ENCODE measurements around the gene VCL.
A peak's percentile ranks its signal among the peaks of the same experiment; 100 is the strongest.

The VCL gene

GRCh38 chr10:74151879-74152722 is 154.2 kb downstream of the VCL start:
- no peak for DNase-seq (ENCODE audit: low spot score)

DNA sequence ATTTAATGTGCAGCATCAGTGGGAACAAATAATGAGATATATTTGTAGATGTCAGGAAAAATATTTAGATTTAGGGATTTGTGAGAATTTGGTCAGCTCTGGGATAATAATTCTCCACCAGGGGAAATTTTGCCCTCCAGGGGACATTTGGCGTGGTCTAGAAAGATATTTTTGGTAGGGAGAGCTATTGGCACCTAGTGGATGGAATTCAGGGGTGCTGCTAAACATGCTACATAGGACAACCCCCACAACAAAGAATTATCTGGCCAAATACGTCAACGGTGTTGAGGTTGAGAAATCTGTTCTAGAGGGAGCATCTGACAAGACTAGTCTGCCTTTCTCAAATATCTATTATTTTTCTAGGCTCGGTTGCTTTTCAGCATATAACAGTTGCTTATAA is 155.2 kb downstream of the VCL start:
- peak; percentile 50 for DNase-seq (ENCODE audit: low spot score)

DNA sequence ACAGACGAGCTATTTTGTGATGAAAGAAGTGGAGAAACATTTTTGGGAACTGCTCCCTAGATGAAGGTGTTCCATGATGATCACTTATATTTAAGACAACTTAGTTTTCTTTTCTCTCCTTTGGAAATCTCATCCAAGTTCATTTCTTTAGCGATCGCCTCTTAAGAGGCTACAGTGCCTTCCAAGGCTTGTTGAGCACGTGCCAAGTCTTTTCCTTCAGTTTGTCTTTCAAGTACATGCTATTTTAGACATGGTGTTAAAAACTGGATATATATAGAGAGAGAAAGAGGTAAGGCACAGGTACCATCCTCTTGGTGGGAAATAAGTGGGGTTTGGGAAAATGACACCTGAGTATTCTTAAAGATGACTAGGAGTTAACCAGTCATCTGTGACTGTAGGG is 155.8 kb downstream of the VCL start:
- DNase-seq (ENCODE audit: low spot score), result no peak

DNA sequence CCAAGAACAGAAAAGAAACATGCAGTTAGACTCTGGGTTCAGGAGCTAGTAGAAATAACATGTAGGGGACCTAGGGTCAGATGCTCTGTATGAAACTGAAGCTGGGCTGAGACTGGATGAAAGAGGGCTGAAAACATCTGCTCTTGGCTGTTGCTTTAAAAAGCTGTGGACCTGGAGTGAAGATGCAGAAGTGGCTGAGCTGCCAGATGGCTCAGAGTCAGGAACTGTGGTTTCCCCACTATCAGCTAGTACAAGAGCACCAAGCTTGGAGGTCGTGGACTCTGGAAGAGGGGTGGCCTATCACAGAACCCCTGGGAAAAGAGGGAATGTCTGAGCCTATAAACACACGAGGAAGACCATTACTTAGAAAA is 159.0 kb downstream of the VCL start:
- peak; percentile 16 for DNase-seq (ENCODE audit: low spot score)

GRCh38 chr10:74160013-74160412 is 162.1 kb downstream of the VCL start:
- DNase-seq (ENCODE audit: low spot score), result no peak

GRCh38 chr10:74163319-74164068 is 165.6 kb downstream of the VCL start:
- DNase-seq (ENCODE audit: low spot score), result no peak

GRCh38 chr10:74164716-74165529 is 167.0 kb downstream of the VCL start:
- DNase-seq (ENCODE audit: low spot score), result no peak

DNA sequence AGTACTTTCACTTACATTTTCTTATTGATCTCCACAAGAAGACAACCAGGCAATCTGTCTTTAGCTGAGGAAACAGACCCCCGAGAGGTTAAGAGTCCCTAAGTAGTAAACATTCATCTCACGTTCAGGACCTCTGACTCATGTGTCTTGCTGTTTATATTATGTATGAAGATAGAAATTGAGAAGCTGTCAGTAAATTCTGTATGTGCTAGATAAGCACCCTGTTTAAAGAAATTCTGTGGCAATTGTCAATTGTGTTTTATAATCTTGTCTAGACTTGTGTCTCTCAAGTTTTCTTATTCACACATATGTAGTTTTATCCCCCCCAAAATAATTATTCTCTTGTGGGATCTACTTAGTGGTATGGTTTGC is 167.6 kb downstream of the VCL start:
- no peak for DNase-seq (ENCODE audit: low spot score)

- DNase-seq (ENCODE audit: low spot score), result no peak
Measured at GRCh38 chr10:74167443-74167842, 169.5 kb downstream of the VCL start.

All from AG08396 (cell line).